Loucy (cell line): ENCODE measurements around the gene CKS2.

Experiments
- H2AFZ ChIP-seq: fragments of 200-600 bp; sonication (generic); 2 replicates; pipeline ENCODE4 v1.6.0; 2016; ENCODE audit warnings: antibody characterized with exemption, mild to moderate bottlenecking, low read length, moderate library complexity
- H3F3A ChIP-seq: fragments of 200-600 bp; 2 replicates; pipeline ENCODE4 v1.6.0; 2016; ENCODE audit warnings: antibody characterized with exemption, low read depth, mild to moderate bottlenecking
- H3K27me3 ChIP-seq: fragments of 200-600 bp; sonication (generic); 2 replicates; pipeline ENCODE4 v1.6.1; 2014; ENCODE audit warnings: low read length, mild to moderate bottlenecking; ENCODE audit not compliant: insufficient read depth, poor library complexity, severe bottlenecking
- H3K36me3 ChIP-seq: fragments of 200-600 bp; sonication (generic); 2 replicates; pipeline ENCODE4 v1.6.1; 2016; ENCODE audit warnings: low read length; ENCODE audit not compliant: insufficient read depth
- H3K4me1 ChIP-seq: fragments of 200-600 bp; sonication (generic); 2 replicates; pipeline ENCODE4 v1.5.1; 2014; ENCODE audit warnings: low read length, mild to moderate bottlenecking; ENCODE audit not compliant: insufficient read depth, poor library complexity, severe bottlenecking
- H3K4me2 ChIP-seq: fragments of 200-600 bp; sonication (generic); 2 replicates; pipeline ENCODE4 v1.6.0; 2014; ENCODE audit warnings: antibody characterized with exemption, low read length, low read depth, mild to moderate bottlenecking; ENCODE audit not compliant: poor library complexity, severe bottlenecking
- H3K4me3 ChIP-seq: fragments of 200-600 bp; sonication (generic); 2 replicates; pipeline ENCODE4 v1.5.1; 2014; ENCODE audit warnings: low read length, mild to moderate bottlenecking, mixed read lengths; ENCODE audit not compliant: poor library complexity, severe bottlenecking
- H3K79me2 ChIP-seq: fragments of 200-600 bp; sonication (generic); 2 replicates; pipeline ENCODE4 v1.6.1; 2014; ENCODE audit warnings: low read length; ENCODE audit not compliant: insufficient read depth
- H3K9ac ChIP-seq: fragments of 200-600 bp; sonication (generic); 2 replicates; pipeline ENCODE4 v1.6.0; 2014; ENCODE audit warnings: mild to moderate bottlenecking, low read depth, low read length, moderate library complexity; ENCODE audit not compliant: poor library complexity, severe bottlenecking
- H3K9me2 ChIP-seq: fragments of 200-600 bp; sonication (generic); replicated peaks from 2 replicates; pipeline ENCODE4 v1.6.1; 2016; ENCODE audit warnings: low read depth, low read length, mixed read lengths
- H3K9me3 ChIP-seq: fragments of 200-600 bp; sonication (generic); 2 replicates; pipeline ENCODE4 v1.6.1; 2014; ENCODE audit warnings: mild to moderate bottlenecking, antibody characterized with exemption, low read length, low read depth; ENCODE audit not compliant: insufficient read depth
- H4K20me1 ChIP-seq: fragments of 200-600 bp; sonication (generic); 2 replicates; pipeline ENCODE4 v1.6.0; 2014; ENCODE audit warnings: antibody characterized with exemption, low read length, mild to moderate bottlenecking; ENCODE audit not compliant: insufficient read depth, poor library complexity, severe bottlenecking
- EZH2phosphoT487 ChIP-seq: fragments of 200-600 bp; IDR thresholded peaks from 2 replicates; pipeline ENCODE4 v1.6.1; 2018; ENCODE audit warnings: antibody characterized with exemption, mild to moderate bottlenecking, moderate library complexity, borderline replicate concordance
- TF ChIP-seq, protein P1 (sequence below): fragments of 200-600 bp; sonication (generic); conservative IDR thresholded peaks from 2 replicates; pipeline ENCODE4 v1.5.1; 2014; ENCODE audit warnings: mild to moderate bottlenecking, antibody characterized with exemption, low read length

The CKS2 gene

DNA sequence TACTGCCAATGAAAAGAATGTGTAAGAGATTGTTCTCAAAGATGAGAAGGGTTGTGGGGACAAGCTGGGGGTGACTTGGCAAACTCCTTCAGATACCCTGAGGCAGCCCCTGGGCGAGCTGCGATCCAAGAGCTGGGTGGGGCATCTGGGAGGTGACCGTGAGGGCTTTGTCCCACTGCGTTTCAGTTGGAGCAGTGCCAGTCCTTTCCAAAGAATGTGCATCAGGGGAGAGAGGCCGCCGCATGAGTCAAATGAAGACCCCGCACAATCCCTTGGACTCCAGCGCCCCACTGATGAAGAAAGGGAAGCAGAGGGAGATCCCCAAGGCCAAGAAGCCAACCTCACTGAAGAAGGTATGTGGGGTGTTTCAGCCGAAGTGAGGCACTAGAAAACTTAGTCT, 35.7 kb downstream of the CKS2 start:
- Histone ChIP-seq H3K9ac (no peak overlapping the region), H3K27me3 (no peaks in the 10 kb centered on the region), H3K36me3 (peaks cover 92% of the 10 kb centered on the region; the same call in 1 of the 2 replicates), H3F3A (no peaks in the 10 kb centered on the region), H3K79me2 (no peaks in the 10 kb centered on the region), H3K9me2 (no peaks in the 10 kb centered on the region), H3K9me3 (0 out of 2 replicates have a peak, but pooled peaks cover 5% of the 10 kb centered on the region), H4K20me1 (no peaks in the 10 kb centered on the region), H3K4me1 (no peaks in the 10 kb centered on the region), H3K4me3 (no peak overlapping the region), H3K4me2 (no peak overlapping the region), H2AFZ (no peak overlapping the region)
- TF ChIP-seq, protein P1, sequence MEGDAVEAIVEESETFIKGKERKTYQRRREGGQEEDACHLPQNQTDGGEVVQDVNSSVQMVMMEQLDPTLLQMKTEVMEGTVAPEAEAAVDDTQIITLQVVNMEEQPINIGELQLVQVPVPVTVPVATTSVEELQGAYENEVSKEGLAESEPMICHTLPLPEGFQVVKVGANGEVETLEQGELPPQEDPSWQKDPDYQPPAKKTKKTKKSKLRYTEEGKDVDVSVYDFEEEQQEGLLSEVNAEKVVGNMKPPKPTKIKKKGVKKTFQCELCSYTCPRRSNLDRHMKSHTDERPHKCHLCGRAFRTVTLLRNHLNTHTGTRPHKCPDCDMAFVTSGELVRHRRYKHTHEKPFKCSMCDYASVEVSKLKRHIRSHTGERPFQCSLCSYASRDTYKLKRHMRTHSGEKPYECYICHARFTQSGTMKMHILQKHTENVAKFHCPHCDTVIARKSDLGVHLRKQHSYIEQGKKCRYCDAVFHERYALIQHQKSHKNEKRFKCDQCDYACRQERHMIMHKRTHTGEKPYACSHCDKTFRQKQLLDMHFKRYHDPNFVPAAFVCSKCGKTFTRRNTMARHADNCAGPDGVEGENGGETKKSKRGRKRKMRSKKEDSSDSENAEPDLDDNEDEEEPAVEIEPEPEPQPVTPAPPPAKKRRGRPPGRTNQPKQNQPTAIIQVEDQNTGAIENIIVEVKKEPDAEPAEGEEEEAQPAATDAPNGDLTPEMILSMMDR = no peak

DNA sequence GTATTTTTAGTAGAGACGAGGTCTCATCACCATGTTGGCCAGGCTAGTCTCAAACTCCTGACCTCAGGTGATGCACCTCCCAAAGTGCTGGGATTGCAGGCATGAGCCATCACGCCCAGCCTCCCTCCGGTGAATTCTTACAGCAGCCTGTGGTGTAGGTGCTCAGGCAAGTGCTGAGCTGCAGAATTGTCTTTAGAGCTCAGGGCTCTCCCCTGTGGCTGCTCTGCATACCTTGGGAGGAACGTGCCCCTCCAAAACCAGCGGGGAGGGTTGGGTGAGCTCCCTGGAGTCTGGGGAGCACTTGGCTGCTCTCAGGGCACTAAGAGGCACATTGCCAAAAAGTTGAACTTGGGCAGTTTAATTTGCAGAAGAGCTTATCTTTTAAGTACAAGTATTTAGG, 36.7 kb downstream of the CKS2 start:
- H3K9me2 ChIP-seq = no peaks in the 10 kb centered on the region
- H3K4me2 ChIP-seq = no peak overlapping the region
- no peaks in the 10 kb centered on the region for H3K4me1 ChIP-seq
- H3K9ac ChIP-seq = no peak overlapping the region
- H3K4me3 ChIP-seq = no peak overlapping the region
- peaks cover 90% of the 10 kb centered on the region; the same call in 1 of the 2 replicates for H3K36me3 ChIP-seq
- TF ChIP-seq, protein P1 = no peak
- TF ChIP-seq EZH2phosphoT487 = no peak
- H3K79me2 ChIP-seq = no peaks in the 10 kb centered on the region
- no peaks in the 10 kb centered on the region for H4K20me1 ChIP-seq
- 0 out of 2 replicates have a peak, but pooled peaks cover 5% of the 10 kb centered on the region for H3K9me3 ChIP-seq
- H3F3A ChIP-seq = no peaks in the 10 kb centered on the region
- no peaks in the 10 kb centered on the region for H3K27me3 ChIP-seq
- H2AFZ ChIP-seq = no peak overlapping the region

DNA sequence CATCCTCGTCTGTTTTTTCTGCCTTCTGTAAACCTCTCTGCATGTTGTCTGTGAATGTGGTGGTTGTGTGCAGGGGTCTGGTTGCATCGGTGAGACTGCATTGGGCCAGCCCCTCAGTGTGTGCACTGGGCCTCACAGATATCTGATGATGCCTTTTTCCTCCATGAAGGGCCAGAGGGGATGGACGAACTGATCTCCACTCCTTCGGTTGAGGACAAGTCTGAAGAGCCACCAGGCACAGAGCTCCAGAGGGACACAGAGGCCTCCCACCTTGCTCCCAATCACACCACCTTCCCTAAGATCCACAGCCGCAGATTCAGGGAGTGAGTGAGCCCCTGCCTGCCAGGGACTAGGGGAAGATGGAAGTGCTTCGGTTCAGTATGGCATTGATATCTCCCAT, 38.6 kb downstream of the CKS2 start:
- Histone ChIP-seq H3K79me2 (no peaks in the 10 kb centered on the region), H3K27me3 (no peaks in the 10 kb centered on the region), H3K4me3 (no peak overlapping the region), H3K9me3 (0 out of 2 replicates have a peak, but pooled peaks cover 3% of the 10 kb centered on the region), H4K20me1 (no peaks in the 10 kb centered on the region), H3F3A (no peaks in the 10 kb centered on the region), H3K4me1 (no peaks in the 10 kb centered on the region), H3K9me2 (no peaks in the 10 kb centered on the region), H2AFZ (no peak overlapping the region), H3K36me3 (peaks cover 95% of the 10 kb centered on the region; the same call in 1 of the 2 replicates), H3K4me2 (no peak overlapping the region), H3K9ac (no peak overlapping the region)
- TF ChIP-seq, protein P1 = no peak
- no peak for TF ChIP-seq EZH2phosphoT487
